LNCaP clone FGC (cell line): ENCODE results near the gene MME.

Source experiments
- DNase-seq: peaks from one replicate; pipeline ENCODE4 v3.0.0-alpha.2; 2011; ENCODE audit warnings: low read depth
- H3K4me3 ChIP-seq: 2 replicates; pipeline ENCODE4 v1.5.1; 2011; ENCODE audit warnings: mild to moderate bottlenecking, low read depth, low read length, control low read depth
- CTCF ChIP-seq: IDR thresholded peaks from 2 replicates; pipeline ENCODE4 v1.5.1; 2012; ENCODE audit warnings: mild to moderate bottlenecking; ENCODE audit not compliant: control insufficient read depth, insufficient read depth; ENCODE audit errors: extremely low read depth

The MME gene

GRCh38 chr3:155169197-155169596 is 89.1 kb downstream of the MME start:
- no peak for DNase-seq
- no peak overlapping the region for H3K4me3 ChIP-seq
- TF ChIP-seq CTCF: no peak

GRCh38 chr3:155173771-155174170 is 93.7 kb downstream of the MME start:
- DNase-seq: no peak
- no peak overlapping the region for H3K4me3 ChIP-seq
- TF ChIP-seq CTCF: no peak

GRCh38 chr3:155178810-155179436 is 98.8 kb downstream of the MME start:
- TF ChIP-seq CTCF: no peak
- DNase-seq: no peak
- no peak overlapping the region for H3K4me3 ChIP-seq

- no peak overlapping the region for H3K4me3 ChIP-seq
- DNase-seq: no peak
- no peak for TF ChIP-seq CTCF
Observed at GRCh38 chr3:155179437-155179827, 99.3 kb downstream of the MME start.

GRCh38 chr3:155179966-155180757 is 100.0 kb downstream of the MME start:
- TF ChIP-seq CTCF: no peak
- no peak overlapping the region for H3K4me3 ChIP-seq
- no peak for DNase-seq

- DNase-seq: no peak
- TF ChIP-seq CTCF: no peak
- no peak overlapping the region for H3K4me3 ChIP-seq
Observed at GRCh38 chr3:155182467-155182866, 102.3 kb downstream of the MME start.
